ENCODE measurements around the gene WNK4.
"Not testable (repeated sequence)": the region's sequence is repeated elsewhere in the genome, so short reads cannot be mapped to it uniquely, and the experiment has no call there.

Gene WNK4

DNA sequence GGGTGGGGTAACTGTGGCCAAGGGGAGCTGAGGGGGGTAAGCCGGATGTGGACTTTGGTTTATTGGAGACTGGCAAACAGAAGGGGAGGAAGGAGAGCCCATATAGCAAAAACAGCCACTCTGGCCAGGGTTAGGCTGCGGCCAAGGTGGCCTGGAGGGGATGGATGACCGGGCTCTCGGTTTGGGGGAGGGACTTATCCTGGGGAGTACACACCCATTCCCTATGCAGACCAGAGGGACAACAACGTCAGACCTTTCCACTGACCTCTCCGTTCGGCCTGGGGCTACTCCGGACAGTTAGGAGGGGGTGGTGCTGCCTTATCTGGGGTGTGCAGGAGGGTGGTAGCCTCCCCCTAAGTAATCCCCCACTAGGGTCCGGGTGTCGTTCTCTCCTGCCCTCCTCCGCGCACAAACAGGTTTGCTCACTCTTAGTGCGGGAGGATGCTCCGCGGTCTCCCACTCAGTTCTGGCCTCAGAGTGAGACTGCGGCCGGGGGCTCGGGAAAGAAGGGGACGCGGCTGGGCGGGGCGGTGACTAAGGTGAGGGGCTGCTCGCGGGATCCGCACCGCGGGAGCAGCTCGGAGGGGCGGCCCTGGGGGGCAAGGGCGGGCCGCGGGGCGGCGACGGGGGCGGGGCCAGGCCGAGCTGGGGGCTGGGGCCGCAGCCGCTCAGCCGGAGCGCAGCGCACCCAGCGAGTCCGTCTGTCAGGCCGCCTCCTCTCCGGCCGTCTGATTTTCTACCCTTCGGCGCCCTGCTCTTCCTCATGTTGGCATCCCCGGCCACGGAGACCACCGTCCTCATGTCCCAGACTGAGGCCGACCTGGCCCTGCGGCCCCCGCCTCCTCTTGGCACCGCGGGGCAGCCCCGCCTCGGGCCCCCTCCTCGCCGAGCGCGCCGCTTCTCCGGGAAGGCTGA is at the start of gene WNK4:
Gene WNK4, plus strand, starts transcription at position 675 of the 915 bp plus-strand sequence. Its CDS starts 89 bp downstream, at position 764.
- DNase-seq (ENCODE audit: low read depth in 2 of 2), result no peak

DNA sequence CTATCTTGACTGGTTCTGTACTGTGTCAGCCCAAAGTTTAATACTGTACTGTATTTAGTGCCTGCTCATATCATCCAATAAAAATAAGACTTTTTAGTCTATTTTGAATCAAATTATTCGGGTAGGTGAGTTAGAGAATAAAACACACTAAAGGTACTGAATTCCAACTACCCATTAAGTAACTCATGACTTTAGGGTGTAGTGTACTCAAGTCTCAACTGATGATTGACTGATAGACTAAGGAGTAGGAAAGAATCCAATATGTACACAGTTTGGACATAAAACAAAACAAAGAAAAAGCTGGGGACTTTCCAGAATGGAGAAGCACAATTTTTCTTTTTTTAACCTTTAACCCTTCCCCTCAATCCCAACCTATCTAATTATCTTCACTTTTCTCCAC is 39.7 kb upstream of the WNK4 start:
- no peak for DNase-seq (ENCODE audit: low read depth in 2 of 2)

DNA sequence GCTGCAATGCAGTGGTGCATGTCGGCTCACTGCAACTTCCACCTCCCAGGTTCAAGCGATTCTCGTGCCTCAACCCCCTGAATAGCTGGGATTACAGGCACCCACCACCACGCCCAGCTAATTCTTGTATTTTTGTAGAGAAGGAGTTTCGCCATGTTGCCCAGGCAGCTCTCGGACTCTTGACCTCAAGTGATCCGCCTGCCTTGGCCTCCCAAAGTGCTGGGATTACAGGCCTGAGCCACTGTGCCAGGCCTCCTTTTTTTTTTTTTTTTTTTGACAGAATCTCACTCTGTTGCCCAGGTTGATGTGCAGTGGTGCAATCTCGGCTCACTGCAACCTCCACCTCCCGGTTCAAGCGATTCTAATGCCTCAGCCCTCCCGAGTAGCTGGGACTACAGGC is 37.5 kb upstream of the WNK4 start:
- DNase-seq (ENCODE audit: low read depth in 2 of 2), result not testable (repeated sequence)

DNA sequence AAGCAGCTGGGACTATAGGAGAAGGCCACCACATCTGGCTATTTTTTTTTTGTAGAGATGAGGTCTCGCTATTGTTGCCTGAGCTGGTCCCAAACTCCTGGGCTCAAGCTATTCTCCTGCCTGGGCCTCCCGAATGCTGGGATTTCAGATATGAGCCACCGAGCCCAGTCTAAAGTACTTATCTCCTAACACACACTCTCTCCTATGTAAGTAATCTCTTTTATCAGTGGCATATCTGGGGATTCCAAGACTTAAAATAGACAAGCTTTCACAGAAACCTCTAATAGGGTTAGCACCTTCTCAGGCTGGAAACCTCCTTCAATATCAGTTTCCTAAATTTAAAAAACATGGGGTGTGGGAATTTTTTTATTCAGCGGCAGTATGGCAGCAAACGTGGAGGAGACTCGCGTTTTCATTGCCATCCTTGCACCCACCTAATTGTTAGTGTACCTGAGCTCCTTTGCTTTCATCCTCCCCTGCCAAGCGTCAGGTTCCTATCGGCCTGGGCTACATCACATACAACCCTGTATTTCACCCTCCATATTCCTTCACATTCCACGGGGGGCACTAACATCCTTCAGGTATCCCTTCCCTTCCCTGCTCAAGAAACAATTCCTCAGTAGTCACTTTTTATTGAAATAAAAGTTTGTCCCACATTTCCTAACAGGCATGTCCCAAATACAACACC is 36.7 kb upstream of the WNK4 start:
- no peak for DNase-seq (ENCODE audit: low read depth in 2 of 2)

DNA sequence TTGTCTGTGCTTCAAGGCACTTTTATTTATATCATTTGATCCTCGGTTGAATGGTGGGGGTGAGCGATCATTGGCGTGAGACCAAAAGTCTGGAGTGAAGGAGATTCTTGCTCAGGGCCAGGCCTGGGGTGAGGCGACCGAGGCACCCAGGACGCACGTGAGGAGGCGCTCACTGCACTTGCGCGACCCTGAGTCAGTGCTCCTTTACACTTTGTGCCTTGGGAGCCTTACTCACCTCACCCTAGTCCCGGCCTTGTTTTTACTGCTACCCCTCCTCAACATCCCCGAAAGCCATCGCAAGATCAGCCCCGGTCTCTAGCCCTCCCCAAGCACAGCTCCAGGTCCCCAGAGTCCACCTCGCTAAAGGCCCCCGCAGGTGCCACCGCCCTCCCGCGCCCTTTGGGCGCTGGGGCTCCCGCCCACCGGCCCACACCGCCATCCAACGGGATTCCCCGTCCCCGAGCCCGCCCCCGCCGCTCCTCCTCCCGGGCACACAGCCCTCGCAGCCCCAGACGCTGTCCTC is 36.1 kb upstream of the WNK4 start:
- DNase-seq (ENCODE audit: low read depth in 2 of 2), result peak; percentile 35 to 36

DNA sequence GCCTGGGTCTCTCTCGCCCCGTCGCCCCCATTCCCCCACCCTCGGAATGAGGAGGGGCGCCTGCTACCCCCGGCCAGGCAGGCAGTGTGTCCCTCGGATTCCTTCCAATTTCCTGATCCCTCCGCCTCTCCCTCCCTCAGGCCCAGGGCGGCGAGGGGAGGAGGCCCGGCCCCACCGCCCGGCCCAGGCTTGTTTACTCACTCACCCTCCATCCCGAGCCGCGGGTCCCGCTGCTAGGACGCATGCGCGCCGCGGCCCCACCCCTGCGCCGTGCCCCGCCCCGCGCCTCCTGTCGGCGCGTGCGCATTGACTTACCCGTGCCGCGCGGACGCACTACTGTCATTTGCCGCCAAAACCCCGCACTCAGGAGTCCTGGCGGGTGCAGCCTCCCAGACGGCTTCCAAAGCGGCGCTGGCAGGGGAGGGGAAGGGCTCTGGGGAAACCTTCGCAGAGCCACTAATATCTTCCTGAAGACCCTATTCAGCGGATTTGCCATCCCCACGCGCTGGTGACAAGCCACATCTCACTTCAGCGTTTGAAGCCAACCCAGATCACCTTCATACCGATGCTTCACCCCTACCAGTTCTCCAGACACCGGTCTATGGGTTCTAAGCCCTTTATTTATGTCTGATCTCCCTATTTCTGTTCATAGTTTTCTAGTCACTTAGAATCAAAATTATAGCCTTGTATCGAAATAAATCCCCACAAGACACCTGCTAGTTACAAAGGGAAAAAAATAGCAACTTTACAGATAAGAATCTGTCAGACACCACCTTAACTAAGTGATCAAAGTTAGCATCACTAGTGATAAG is 35.4 kb upstream of the WNK4 start, which contains the start of gene EZH1:
Gene EZH1, minus strand, starts transcription at position 235 of the 812 bp plus-strand sequence. CDS start 16,099 bp downstream, outside the sequence.
- DNase-seq (ENCODE audit: low read depth in 2 of 2), result peak; percentile 84 to 87

DNA sequence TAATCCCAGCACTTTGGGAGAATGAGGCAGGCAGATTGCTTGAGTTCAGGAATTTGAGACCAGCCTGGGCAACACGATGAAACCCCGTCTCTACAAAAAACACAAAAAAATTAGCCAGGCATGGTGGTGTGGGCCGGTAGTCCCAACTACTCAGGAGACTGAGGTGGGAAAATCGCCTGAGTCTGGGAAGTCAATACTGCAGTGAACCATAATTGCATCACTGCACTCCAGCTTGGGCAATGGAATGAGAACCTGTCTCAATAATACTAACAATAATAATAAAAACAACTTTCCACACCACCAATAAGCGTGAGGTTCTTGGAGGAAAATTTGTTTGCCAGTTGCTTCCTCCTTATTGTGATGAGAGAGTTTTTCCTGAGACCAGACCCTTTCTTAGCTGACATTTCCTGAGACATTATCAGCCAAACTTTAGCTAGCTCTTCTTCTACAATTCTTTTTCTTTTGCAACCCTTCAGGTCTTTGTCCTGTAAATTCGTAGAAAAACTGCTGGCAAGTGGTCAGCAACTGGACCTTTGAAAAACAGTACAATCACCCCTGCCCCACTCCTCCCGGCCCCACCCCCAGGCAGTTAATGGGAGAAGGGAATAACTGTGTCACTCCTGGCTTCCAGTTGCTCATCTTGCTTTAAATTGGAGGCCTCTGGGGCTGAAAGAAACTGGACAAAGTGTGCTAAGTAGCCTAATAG is 32.1 kb upstream of the WNK4 start:
- no peak for DNase-seq (ENCODE audit: low read depth in 2 of 2)

DNA sequence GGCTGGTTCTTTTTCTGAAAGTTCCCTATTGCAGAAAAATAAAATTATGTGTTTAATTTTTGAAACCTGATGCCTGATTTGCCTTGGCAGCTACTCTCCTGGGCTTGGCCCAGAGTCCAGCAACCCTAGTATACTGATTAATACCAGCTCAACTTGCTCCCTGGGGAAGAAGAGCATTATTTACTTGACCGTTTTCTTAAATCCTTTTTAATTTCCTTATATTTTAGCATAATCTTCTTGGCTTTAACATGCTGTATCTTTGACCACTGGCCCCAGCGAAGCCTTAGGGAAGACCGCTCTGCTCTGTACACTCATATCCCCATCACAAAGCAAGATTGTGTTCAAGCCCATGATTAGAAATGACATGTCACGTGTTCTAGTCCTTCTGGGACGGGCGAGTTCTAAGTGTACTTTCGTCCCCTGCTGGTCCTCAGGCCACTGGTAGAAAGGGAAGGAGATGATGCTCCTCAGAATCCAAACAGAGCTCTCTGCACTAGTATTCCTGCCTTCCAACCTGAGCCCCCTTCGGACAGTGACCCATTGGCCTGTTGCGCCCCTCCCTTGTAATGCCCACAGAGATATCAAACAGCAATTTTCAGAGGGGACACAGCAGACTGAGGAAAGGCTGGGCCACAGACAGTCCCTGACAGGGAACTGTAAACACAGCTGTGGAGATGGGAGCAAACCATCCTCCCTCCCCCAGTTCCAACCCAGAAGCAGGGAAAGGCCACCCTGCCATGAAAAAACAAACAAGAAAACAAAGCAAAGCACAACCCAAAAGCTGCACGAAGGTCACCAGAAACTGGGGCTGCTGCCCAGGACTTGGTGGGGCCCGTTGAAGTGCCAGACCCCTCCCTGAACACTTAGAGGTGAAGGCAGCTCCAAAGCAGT is 31.3 kb upstream of the WNK4 start:
- DNase-seq (ENCODE audit: low read depth in 2 of 2), result no peak

DNA sequence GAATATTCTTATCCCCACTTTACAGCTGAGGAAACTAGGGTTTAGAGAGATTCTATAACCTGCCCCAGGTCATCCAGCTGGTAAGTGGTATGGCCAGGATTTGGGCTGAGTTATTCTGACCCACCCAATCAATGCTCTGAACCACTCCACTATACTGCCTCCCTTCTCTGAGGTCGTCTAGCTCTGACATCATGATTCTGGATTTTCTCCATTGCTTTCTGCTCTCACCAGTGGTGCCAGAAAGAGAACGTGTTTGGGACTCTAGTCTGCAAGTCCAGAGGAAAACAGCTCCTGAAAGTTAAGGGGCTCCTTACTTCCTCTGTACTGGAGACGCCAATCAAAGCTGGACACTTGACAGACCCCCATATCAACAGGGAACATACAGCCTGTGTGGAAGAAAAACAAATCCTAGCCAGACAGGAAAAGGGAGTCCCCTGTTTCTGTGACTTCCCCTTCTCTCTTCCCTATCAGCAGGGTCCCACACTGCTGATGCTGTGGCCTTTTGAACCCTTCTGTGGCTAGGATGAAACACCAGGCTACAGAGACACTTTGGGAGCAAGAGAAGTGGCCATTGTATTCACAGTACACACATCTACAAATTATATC is 29.6 kb upstream of the WNK4 start:
- DNase-seq (ENCODE audit: low read depth in 2 of 2), result no peak

DNA sequence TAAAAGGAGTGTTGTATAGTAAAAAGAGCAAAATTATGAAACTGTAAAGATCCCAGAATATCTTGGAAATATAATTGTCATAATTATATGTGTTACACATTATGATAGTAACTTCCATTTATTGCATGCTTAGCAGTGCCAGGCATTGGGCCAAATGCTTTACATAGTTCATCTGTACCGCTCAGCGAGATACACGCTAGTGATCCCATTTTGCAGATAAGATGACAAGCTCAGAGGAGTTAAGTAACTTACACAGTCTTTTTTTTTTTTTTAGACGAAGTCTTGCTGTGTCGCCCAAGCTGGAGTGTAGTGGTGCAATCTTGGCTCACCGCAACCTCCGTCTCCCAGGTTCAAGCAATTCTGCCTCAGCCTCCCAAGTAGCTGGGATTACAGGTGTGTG is 28.8 kb upstream of the WNK4 start:
- DNase-seq (ENCODE audit: low read depth in 2 of 2), result no peak

DNA sequence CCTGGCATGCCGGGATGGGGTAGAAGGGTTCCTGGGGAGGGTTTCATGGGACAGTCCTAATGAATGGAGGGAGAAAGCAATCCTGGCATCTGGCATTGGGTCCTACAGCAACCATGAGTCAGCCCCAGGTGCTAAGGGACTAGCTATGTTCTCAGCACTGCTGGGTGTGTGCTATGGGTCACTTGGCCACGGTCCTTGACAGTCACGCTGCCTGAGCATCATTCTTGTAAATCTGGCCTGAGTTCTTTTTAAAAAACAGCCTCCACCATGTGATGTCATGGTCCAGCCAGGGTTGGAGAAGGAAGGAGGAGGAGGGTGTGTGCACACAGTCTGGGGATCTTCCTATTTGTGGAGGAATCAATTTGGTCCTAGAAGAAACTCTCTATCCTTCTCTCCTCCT is 25.6 kb upstream of the WNK4 start:
- no peak for DNase-seq (ENCODE audit: low read depth in 2 of 2)

DNA sequence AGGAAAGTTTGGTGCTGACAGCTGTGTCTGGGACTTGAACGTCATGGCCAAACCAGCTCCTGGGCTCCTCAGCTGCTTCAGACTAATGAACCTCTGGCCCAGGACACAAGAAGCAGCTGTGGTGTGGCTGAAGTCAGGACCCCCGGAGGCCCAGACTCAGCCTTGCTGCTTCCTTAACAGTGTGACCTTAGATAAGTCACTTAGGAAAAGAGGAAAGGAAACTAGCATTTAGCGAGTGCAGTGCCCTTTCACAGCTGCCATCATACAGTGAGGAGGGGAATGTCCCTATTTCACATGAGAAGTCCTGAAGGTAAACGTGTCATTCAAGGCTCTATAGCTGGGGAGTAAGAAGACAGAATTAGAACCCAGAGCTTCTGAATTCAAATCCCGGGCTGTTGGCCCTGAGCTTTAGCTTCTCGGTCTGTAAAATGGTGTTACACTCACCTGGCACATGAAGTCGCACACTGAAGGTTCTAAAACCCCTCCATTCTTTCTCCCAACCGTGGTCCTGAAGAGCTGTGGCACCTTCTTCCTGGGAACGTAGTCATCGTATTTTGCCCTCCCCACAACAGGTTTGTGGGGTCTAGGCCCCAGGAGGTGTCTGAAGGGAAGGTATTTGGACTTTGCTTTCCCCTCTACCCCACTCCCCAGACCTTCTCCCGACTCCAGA is 20.3 kb upstream of the WNK4 start:
- DNase-seq (ENCODE audit: low read depth in 2 of 2), result no peak

DNA sequence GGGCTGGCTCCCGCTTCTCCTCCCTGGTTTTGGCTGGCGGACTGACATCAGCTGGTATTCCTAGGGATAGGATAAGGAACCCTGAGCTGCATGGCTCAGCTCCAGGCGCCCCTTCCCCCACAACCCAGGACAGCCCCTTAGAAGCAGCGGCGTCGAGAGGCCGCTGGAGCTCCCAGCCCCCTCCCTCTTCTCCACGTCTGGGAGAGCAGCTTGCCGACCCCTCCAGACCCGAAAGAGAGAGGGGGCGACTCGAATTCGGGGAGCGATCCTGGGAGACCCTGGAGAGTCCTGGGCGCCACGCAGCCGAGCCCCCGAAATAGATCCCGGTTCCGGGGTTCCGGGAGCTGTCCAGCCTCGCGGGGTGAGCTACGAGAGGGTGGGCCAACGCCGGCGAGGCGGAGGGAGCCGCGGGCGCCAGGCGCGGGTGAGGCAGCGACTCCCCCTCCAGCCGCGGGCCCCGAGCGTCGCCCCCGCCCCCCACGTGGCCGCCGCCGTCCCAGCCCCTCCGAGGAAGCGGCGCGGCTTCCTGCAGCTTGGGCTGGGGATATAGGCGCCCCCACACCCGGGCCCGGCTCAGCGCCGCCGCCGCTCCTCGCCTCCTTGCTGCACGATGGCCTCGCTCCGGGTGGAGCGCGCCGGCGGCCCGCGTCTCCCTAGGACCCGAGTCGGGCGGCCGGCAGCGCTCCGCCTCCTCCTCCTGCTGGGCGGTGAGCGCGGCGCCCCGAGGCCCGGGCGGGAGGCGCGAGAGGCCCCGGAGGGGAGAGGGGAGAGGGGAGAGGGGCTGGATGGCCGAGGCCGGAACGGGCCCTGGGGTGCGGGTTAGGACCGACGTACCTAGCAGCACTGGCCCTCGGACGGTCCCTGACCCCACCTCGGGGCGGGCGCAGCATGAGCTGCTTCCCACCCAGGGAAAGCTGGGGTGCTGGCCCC is 19.5 kb upstream of the WNK4 start, which contains the start of gene RAMP2:
Gene RAMP2, plus strand, starts transcription at position 576 of the 930 bp plus-strand sequence. Its CDS starts 35 bp downstream, at position 611.
- DNase-seq (ENCODE audit: low read depth in 2 of 2), result no peak

DNA sequence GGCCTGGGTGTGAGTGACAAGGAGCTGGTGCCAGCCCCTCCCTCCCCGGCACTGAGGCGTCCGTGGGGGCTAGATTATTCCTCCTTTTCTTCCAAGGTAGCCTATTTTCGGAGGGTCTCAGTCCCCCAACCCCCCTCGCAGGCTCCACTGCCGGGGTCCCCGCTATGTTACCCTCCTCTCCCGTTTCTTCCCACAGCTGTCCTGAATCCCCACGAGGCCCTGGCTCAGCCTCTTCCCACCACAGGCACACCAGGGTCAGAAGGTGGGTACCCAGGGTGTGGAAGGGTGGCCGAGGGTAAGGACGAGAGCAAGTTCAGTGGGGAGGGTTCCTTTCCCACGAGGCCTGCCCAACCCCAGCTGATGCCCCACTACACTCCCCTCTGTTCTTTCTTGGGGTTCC is 18.8 kb upstream of the WNK4 start:
- DNase-seq (ENCODE audit: low read depth in 2 of 2), result no peak

DNA sequence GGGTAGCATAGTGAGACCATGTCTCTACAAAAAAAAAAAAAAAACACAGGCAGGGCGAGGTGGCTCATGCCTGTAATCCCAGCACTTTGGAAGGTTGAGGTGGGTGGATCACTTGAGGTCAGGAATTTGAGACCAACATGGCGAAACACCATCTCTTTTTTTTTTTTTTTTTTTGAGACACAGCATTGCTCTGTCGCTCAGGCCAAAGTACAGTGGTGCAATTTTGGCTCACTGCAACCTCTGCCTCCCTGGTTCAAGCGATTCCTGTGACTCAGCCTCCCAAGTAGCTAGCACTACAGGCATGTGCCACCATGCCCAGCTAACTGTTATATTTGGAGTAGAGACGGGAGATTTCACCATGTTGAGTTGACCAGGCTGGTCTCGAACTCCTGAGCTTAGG is 14.3 kb upstream of the WNK4 start:
- no peak for DNase-seq (ENCODE audit: low read depth in 2 of 2)

DNA sequence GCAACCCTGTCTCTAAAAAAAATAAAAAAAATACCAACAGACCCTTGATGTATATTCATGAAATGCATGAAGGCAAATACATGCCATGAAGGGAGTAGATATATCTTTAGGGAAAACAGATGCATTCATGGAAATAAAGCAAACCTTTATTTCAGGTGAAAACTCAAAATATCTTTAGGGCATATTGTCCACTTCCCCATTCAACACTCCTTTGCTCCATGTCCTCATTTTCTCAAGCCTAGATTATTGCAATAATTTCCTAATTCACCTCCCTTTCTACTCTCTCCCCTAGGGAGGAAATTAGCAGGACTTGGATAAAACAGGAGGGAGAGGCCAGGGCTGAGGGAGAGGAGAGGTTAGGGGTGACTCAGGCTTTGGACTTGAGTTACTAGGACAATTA is 12.9 kb upstream of the WNK4 start:
- DNase-seq (ENCODE audit: low read depth in 2 of 2), result no peak

DNA sequence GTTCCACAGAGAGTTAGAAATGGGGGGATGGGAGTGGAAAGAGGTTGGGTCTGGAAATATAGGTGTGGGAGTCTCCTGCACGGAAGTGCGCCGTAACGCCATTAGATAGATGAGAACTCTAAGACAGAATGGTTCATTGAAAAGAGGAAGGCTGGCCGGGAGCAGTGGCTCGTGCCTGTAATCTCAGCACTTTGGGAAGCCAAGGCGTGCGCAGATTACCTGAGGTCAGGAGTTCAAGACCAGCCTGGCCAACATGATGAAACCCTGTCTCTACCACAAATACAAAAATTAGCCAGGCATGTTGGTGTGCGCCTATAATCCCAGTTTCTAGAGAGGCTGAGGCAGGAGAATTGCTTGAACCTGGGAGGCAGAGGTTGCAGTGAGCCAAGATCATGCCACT is 12.4 kb upstream of the WNK4 start:
- DNase-seq (ENCODE audit: low read depth in 2 of 2), result not testable (repeated sequence)

DNA sequence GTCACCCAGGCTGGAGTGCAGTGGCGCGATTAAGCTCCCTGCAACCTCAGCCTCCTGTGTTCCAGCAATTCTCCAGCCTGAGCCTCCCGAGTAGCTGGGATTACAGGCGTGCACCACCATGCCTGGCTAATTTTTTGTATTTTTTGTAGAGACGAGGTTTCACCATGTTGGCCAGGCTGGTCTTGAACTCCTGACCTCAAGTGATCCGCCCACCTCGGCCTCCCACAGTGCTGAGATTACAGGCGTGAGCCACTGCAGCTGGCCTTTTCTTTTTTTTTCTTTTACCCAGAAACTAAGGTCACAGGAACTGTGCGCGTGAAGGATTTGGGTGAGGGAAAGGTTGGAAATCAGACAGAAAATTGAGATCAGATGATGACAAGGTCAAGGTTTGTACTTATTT is 10.4 kb upstream of the WNK4 start:
- DNase-seq (ENCODE audit: low read depth in 2 of 2), result not testable (repeated sequence)

Measured in stimulated activated CD8-positive, alpha-beta memory T cell treated with anti-CD3 and anti-CD28 coated beads, Interleukin-2, amount 100 ng/mL, for 1 hour (primary cell).